ENCODE data around the gene CYP3A5. TPM values are rescaled to one million over a fixed set of nuclear protein-coding genes. Genes with fewer than 3 reads are reported as not detected.

Gene CYP3A5
- total and polyA plus RNA-seq, 2 of the 8 experiments (the other 6 are each of a cell fraction or from before 2014, with no cell fraction given): 0.06 TPM; not detected in 1

- Histone ChIP-seq H2AFZ (ENCODE audit: low read length) (no peak overlapping the region), H3K23me2 (ENCODE audit: low read depth, low read length) (peaks cover 7% of the 10 kb centered on the region), H3K27ac (ENCODE audit: low read depth, low read length) (no peak overlapping the region), H3K4me3 (ENCODE audit: extremely low read depth in 1 of 4, insufficient read depth in 2 of 4, low read depth in 3 of 4, low read length in 4 of 4) (no peak overlapping the region), H3K4me2 (ENCODE audit: insufficient read depth in 1 of 2, low read depth in 2 of 2, low read length in 2 of 2) (no peak overlapping the region), H2BK120ac (replicated peaks; ENCODE audit: low read depth, low read length) (no peak overlapping the region), H4K20me1 (replicated peaks in 1 of 2; ENCODE audit: control insufficient read depth in 1 of 2, insufficient read depth in 2 of 2, low read length in 2 of 2) (peaks cover 0 to 5% of the 10 kb centered on the region in 2 experiments), H3K79me1 (ENCODE audit: low read depth, low read length) (peaks cover 8% of the 10 kb centered on the region), H4K91ac (replicated peaks; ENCODE audit: insufficient read length, low read length) (no peak overlapping the region), H2BK15ac (ENCODE audit: low read length) (no peak overlapping the region), H3K56ac (replicated peaks; ENCODE audit: insufficient read length, low read depth, low read length) (no peak overlapping the region), H4K8ac (ENCODE audit: extremely low read depth, insufficient read depth, low read length) (no peak overlapping the region), H3K14ac (ENCODE audit: insufficient read length) (no peak overlapping the region), H3K9ac (replicated peaks in 1 of 4; ENCODE audit: extremely low read depth in 1 of 4, low read depth in 3 of 4, low read length in 3 of 4) (no peak overlapping the region), H2AK5ac (ENCODE audit: low read depth, low read length) (no peak overlapping the region), H3K36me3 (ENCODE audit: control insufficient read depth in 2 of 4, insufficient read depth in 4 of 4, low read length in 3 of 4) (peaks cover 15 to 51% (median 41%) of the 10 kb centered on the region in 4 experiments), H2BK20ac (ENCODE audit: low read length) (no peak overlapping the region), H3K79me2 (ENCODE audit: control insufficient read depth in 1 of 2, insufficient read depth in 2 of 2, low read length in 2 of 2) (peaks cover 0 to 12% of the 10 kb centered on the region in 2 experiments; a peak in 1 of 4 replicates), H3K18ac (ENCODE audit: extremely low read depth, low read length) (no peak overlapping the region), H3K23ac (ENCODE audit: insufficient read length) (no peak overlapping the region), H3K9me3 (ENCODE audit: insufficient read depth in 2 of 2, low read depth in 1 of 2, low read length in 1 of 2) (no peaks in the 10 kb centered on the region), H3K27me3 (replicated peaks in 1 of 4; ENCODE audit: control insufficient read depth in 3 of 4, extremely low read depth in 1 of 4, insufficient read depth in 3 of 4, low read length in 3 of 4) (no peaks in the 10 kb centered on the region), H2BK12ac (ENCODE audit: low read depth, low read length) (no peak overlapping the region), H3K4ac (replicated peaks; ENCODE audit: insufficient read length, low read depth, low read length) (no peak overlapping the region), H2BK5ac (ENCODE audit: low read depth, low read length) (no peak overlapping the region), H3K4me1 (replicated peaks in 1 of 4; ENCODE audit: control insufficient read depth in 3 of 4, insufficient read depth in 4 of 4, low read length in 3 of 4) (no peaks in the 10 kb centered on the region; a peak in 2 of 7 replicates), H4K5ac (ENCODE audit: insufficient read length, low read depth, low read length) (no peak overlapping the region)
- 90% methylated on average over 3 of the region's 3 CpGs; no CpG with 5 or more reads in 1 of the 2 experiments for WGBS, 2 experiments (ENCODE audit: extremely low coverage in 1 of 2, insufficient coverage in 1 of 2, insufficient read length in 1 of 2, insufficient replicate concordance in 2 of 2, low coverage in 1 of 2, low lambda C conversion rate in 2 of 2, missing lambda C conversion rate in 1 of 2)
- FAIRE-seq (no peak), DNase-seq (ENCODE audit: low read depth in 1 of 2, low spot score in 2 of 2) (no peak)
- ChIA-PET CTCF (ENCODE audit: partially characterized antibody) (interaction anchor here (4.1 kb wide), 1 partner anchor 11 kb away, joined by 13 read pairs; no protein-coding TSS in a partner anchor), POLR2A (ENCODE audit: partially characterized antibody) (no interaction called here)
- TF ChIP-seq TBP (IDR thresholded peaks at IDR 0.05; ENCODE audit: low read depth, low read length) (no peak), RNF2 (IDR thresholded peaks at IDR 0.05; ENCODE audit: borderline replicate concordance, low read depth, low read length, missing control alignments, poor library complexity, severe bottlenecking) (no peak), GABPA (IDR thresholded peaks at IDR 0.05; ENCODE audit: borderline replicate concordance, insufficient read depth, low read length) (no peak), NANOG (IDR thresholded peaks at IDR 0.05; ENCODE audit: insufficient read depth, low read depth, low read length, poor library complexity, severe bottlenecking) (no peak), ASH2L (IDR thresholded peaks at IDR 0.05; ENCODE audit: low read length) (no peak), TAF7 (optimal IDR thresholded peaks at IDR 0.05; ENCODE audit: borderline replicate concordance, low read depth, low read length) (no peak), RFX5 (IDR thresholded peaks at IDR 0.05; ENCODE audit: borderline replicate concordance, low read depth, low read length) (no peak), CTCF (IDR thresholded peaks at IDR 0.05; ENCODE audit: control extremely low read depth in 1 of 3, insufficient read depth in 1 of 3, low read depth in 1 of 3, low read length in 3 of 3) (no peak), FOSL1 (IDR thresholded peaks at IDR 0.05; ENCODE audit: insufficient read depth, low read depth, low read length) (no peak), BACH1 (IDR thresholded peaks at IDR 0.05; ENCODE audit: low read length) (no peak), CHD2 (IDR thresholded peaks at IDR 0.05; ENCODE audit: low read length) (no peak)
Measured at GRCh38 chr7:99618726-99619125, 61.1 kb downstream of the CYP3A5 start.

All from H1 (cell line).